D721Med (cell line): ENCODE results near the gene COL4A2.

ENCODE experiments used
- DNase-seq: peaks from one replicate; pipeline ENCODE4 v3.0.0; 2011; ENCODE audit warnings: low spot score; ENCODE audit not compliant: insufficient read length
- FAIRE-seq: peaks from 2 replicates; lab custom pipeline; 2011; peaks lifted over from hg19 to GRCh38; lab: Jason Lieb, UNC
- TF ChIP-seq, protein P1 (sequence below): IDR thresholded peaks from 2 replicates; pipeline ENCODE4 v1.5.1; 2012; ENCODE audit warnings: mild to moderate bottlenecking, control low read depth; ENCODE audit not compliant: insufficient read depth; ENCODE audit errors: missing control alignments

COL4A2 gene

GRCh38 chr13:110340812-110341444 lies 33.8 kb downstream of the COL4A2 start:
- DNase-seq (no peak), FAIRE-seq (no peak)
- TF ChIP-seq, protein P1, sequence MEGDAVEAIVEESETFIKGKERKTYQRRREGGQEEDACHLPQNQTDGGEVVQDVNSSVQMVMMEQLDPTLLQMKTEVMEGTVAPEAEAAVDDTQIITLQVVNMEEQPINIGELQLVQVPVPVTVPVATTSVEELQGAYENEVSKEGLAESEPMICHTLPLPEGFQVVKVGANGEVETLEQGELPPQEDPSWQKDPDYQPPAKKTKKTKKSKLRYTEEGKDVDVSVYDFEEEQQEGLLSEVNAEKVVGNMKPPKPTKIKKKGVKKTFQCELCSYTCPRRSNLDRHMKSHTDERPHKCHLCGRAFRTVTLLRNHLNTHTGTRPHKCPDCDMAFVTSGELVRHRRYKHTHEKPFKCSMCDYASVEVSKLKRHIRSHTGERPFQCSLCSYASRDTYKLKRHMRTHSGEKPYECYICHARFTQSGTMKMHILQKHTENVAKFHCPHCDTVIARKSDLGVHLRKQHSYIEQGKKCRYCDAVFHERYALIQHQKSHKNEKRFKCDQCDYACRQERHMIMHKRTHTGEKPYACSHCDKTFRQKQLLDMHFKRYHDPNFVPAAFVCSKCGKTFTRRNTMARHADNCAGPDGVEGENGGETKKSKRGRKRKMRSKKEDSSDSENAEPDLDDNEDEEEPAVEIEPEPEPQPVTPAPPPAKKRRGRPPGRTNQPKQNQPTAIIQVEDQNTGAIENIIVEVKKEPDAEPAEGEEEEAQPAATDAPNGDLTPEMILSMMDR = no peak

- TF ChIP-seq, protein P1 = no peak
- DNase-seq = no peak
- no peak for FAIRE-seq
Observed at GRCh38 chr13:110341445-110342244, 34.6 kb downstream of the COL4A2 start.

DNA sequence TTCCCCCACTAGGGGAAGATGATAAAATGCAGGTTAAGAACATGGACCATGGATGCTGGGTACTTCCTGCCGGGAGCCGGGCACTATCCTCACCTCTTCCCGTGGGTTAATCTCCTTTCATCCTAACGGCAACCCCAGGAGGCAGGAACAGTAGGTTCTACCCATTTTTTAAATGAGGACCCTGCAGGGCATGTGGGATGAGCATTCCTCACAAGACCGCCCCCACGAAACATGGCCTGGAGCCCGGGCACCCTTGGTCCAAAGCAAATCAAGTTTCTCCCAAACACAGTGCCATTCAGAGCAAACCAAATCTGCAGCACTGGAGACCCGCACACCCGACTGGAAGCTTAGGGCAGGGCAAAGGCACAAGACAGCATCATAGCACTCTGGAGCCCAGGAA lies 35.4 kb downstream of the COL4A2 start:
- DNase-seq = no peak
- TF ChIP-seq, protein P1 = no peak
- FAIRE-seq = no peak

DNA sequence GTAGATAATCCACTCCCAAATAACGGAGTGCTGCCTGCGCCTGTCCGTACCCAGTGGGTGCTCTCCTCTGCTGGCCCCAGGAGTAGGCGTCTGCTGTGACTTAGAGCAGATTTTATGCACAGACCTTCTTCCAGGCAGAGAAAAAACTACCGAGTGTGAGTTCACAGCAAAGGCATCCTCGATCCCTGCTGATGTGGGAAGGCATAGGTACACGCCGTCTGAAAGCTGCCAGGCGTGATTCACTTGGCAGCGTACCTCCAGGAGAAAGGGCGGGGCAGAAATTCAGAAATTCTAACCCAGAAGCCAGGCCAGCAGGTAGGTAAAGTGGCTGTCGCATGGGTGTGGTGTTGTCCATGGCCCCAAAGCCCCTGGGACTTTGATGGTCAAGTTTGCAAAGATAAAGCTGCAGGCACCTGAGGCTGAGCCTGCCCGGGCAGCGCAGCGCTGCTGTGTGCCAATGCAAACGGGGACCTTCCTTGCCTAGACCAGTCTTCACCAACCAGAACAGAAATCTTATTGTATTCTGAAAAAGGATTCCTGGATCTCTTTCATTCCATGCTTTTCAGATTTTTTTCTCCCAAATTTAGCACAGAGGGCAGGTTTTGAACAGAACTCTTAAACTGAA lies 36.3 kb downstream of the COL4A2 start:
- DNase-seq (no peak), FAIRE-seq (no peak)
- TF ChIP-seq, protein P1 = no peak

DNA sequence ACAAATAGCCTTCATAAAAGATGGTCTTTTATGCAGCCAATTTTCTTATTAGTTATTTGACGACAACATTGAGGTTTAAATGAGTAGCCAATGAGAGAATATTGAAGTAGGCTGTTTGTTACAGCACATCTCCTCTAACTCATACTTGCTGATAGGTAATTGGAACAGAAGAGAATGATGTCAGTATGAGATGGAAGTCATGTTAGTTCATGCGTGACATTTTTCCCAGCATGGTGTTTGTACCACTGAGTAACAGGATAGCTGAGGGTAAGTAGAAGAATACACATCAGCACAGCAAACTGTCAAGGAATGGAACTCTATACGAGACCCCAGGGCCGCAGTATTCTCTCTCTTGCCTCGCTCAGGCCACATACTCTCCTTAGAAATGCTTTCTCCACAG lies 37.2 kb downstream of the COL4A2 start:
- TF ChIP-seq, protein P1 = no peak
- no peak for FAIRE-seq
- no peak for DNase-seq

DNA sequence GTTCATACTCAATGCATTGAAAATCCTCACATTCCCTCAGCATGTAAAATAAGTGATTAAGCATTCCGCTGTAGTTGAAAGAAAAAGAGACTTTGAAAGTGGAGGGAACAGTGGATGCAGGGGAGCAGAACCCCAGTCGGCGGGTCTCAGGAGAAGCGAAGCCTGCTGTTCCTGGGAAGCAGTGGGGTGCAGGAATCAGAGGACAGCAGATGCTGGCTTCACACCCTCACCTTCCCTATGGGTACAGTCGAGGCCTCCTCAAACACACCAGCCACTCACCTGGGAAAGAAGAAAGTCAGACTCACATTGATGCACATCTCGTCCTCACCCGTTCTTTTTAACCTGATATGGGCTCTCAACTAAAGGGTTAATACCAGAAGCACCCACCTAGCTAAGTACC lies 38.2 kb downstream of the COL4A2 start:
- DNase-seq (no peak), FAIRE-seq (no peak)

More for the DNA sequence above, 38.2 kb downstream of the COL4A2 start:
- TF ChIP-seq, protein P1 = no peak
